ENCODE measurements around the gene PHF20. TPM values are rescaled to one million over a fixed set of nuclear protein-coding genes. Genes with fewer than 3 reads are reported as not detected.
A peak's percentile ranks its signal among the peaks of the same experiment; 100 is the strongest.

PHF20 gene
- total and polyA plus RNA-seq, 2 of the 13 experiments (the other 11 are each of a cell fraction or from before 2014, with no cell fraction given): 22.8 to 34.1 TPM

DNA sequence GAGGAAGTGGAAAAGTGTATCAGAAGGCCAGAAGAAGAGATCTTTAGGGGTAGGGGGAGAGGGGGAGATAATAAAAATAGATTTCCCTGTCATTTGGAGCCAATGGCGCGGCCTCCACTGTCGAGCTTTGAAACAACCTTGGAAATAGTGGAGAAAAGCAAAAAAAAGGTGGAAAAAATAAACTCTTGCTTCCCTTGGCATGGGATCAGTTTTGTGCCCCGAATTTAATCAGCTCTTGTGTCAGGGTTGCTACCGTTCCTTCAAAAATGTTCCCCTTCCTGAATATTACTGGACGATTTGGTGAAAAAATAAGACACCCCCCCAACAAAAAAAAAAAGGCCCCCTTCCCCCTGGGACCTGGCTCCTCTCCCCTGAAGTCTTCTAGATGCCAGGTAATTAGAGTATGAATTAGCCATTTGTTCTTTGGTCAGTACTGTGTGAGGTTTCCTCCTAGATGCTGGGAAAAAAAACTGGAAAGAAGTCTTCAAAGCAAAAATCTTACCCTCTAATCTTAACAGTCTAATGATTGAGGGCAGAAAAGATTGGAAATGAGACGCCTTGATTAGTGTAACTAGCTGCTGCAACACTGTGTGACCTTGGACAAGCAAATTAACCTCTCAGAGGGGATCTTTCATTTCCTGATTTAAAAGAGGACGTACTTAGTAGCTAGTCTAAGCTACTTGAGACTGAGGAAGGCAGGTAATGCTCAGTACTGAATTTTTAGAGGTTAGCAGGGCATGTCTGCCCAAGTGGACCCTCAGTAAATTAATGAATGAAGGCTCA is 28.9 kb upstream of the PHF20 start (continued):
- TF ChIP-seq, protein P1, sequence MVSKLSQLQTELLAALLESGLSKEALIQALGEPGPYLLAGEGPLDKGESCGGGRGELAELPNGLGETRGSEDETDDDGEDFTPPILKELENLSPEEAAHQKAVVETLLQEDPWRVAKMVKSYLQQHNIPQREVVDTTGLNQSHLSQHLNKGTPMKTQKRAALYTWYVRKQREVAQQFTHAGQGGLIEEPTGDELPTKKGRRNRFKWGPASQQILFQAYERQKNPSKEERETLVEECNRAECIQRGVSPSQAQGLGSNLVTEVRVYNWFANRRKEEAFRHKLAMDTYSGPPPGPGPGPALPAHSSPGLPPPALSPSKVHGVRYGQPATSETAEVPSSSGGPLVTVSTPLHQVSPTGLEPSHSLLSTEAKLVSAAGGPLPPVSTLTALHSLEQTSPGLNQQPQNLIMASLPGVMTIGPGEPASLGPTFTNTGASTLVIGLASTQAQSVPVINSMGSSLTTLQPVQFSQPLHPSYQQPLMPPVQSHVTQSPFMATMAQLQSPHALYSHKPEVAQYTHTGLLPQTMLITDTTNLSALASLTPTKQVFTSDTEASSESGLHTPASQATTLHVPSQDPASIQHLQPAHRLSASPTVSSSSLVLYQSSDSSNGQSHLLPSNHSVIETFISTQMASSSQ (IDR thresholded peaks at IDR 0.05; ENCODE audit: low read depth): no peak
- TF ChIP-seq, protein P1 (CRISPR knock-in tag; IDR thresholded peaks at IDR 0.05; ENCODE audit: borderline replicate concordance): no peak
- TF ChIP-seq, protein P2, sequence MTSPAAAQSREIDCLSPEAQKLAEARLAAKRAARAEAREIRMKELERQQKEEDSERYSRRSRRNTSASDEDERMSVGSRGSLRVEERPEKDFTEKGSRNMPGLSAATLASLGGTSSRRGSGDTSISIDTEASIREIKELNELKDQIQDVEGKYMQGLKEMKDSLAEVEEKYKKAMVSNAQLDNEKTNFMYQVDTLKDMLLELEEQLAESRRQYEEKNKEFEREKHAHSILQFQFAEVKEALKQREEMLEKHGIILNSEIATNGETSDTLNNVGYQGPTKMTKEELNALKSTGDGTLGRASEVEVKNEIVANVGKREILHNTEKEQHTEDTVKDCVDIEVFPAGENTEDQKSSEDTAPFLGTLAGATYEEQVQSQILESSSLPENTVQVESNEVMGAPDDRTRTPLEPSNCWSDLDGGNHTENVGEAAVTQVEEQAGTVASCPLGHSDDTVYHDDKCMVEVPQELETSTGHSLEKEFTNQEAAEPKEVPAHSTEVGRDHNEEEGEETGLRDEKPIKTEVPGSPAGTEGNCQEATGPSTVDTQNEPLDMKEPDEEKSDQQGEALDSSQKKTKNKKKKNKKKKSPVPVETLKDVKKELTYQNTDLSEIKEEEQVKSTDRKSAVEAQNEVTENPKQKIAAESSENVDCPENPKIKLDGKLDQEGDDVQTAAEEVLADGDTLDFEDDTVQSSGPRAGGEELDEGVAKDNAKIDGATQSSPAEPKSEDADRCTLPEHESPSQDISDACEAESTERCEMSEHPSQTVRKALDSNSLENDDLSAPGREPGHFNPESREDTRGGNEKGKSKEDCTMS (CRISPR knock-in tag; conservative IDR thresholded peaks at IDR 0.05): no peak
- TF ChIP-seq PAX8 (CRISPR knock-in tag; IDR thresholded peaks at IDR 0.05; ENCODE audit: borderline replicate concordance) (no peak), ZNF274 (CRISPR knock-in tag; IDR thresholded peaks at IDR 0.05) (no peak), ZNF792 (CRISPR knock-in tag; IDR thresholded peaks at IDR 0.05) (0 out of 2 replicates have a peak, but pooled peaks have one; percentile 32), SETDB1 (CRISPR knock-in tag; IDR thresholded peaks at IDR 0.05; ENCODE audit: borderline replicate concordance) (no peak), ARNT2 (CRISPR knock-in tag; IDR thresholded peaks at IDR 0.05; ENCODE audit: low read depth) (no peak), KDM3A (CRISPR knock-in tag; IDR thresholded peaks at IDR 0.05; ENCODE audit: low read depth) (no peak; the same call in 1 of the 2 replicates)
- TF ChIP-seq, protein P3, sequence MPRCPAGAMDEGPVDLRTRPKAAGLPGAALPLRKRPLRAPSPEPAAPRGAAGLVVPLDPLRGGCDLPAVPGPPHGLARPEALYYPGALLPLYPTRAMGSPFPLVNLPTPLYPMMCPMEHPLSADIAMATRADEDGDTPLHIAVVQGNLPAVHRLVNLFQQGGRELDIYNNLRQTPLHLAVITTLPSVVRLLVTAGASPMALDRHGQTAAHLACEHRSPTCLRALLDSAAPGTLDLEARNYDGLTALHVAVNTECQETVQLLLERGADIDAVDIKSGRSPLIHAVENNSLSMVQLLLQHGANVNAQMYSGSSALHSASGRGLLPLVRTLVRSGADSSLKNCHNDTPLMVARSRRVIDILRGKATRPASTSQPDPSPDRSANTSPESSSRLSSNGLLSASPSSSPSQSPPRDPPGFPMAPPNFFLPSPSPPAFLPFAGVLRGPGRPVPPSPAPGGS (CRISPR knock-in tag; IDR thresholded peaks at IDR 0.05): no peak
- TF ChIP-seq, protein P4, sequence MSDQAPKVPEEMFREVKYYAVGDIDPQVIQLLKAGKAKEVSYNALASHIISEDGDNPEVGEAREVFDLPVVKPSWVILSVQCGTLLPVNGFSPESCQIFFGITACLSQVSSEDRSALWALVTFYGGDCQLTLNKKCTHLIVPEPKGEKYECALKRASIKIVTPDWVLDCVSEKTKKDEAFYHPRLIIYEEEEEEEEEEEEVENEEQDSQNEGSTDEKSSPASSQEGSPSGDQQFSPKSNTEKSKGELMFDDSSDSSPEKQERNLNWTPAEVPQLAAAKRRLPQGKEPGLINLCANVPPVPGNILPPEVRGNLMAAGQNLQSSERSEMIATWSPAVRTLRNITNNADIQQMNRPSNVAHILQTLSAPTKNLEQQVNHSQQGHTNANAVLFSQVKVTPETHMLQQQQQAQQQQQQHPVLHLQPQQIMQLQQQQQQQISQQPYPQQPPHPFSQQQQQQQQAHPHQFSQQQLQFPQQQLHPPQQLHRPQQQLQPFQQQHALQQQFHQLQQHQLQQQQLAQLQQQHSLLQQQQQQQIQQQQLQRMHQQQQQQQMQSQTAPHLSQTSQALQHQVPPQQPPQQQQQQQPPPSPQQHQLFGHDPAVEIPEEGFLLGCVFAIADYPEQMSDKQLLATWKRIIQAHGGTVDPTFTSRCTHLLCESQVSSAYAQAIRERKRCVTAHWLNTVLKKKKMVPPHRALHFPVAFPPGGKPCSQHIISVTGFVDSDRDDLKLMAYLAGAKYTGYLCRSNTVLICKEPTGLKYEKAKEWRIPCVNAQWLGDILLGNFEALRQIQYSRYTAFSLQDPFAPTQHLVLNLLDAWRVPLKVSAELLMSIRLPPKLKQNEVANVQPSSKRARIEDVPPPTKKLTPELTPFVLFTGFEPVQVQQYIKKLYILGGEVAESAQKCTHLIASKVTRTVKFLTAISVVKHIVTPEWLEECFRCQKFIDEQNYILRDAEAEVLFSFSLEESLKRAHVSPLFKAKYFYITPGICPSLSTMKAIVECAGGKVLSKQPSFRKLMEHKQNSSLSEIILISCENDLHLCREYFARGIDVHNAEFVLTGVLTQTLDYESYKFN (CRISPR knock-in tag; conservative IDR thresholded peaks at IDR 0.05): peak; percentile 7; the same call in 1 of the 2 replicates
- TF ChIP-seq, protein P5, sequence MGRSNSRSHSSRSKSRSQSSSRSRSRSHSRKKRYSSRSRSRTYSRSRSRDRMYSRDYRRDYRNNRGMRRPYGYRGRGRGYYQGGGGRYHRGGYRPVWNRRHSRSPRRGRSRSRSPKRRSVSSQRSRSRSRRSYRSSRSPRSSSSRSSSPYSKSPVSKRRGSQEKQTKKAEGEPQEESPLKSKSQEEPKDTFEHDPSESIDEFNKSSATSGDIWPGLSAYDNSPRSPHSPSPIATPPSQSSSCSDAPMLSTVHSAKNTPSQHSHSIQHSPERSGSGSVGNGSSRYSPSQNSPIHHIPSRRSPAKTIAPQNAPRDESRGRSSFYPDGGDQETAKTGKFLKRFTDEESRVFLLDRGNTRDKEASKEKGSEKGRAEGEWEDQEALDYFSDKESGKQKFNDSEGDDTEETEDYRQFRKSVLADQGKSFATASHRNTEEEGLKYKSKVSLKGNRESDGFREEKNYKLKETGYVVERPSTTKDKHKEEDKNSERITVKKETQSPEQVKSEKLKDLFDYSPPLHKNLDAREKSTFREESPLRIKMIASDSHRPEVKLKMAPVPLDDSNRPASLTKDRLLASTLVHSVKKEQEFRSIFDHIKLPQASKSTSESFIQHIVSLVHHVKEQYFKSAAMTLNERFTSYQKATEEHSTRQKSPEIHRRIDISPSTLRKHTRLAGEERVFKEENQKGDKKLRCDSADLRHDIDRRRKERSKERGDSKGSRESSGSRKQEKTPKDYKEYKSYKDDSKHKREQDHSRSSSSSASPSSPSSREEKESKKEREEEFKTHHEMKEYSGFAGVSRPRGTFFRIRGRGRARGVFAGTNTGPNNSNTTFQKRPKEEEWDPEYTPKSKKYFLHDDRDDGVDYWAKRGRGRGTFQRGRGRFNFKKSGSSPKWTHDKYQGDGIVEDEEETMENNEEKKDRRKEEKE (IDR thresholded peaks at IDR 0.05): no peak
